ENCODE results near the gene TMED8.
"Not testable (repeated sequence)": the region's sequence is repeated elsewhere in the genome, so short reads cannot be mapped to it uniquely, and the experiment has no call there.

TMED8 gene

DNA sequence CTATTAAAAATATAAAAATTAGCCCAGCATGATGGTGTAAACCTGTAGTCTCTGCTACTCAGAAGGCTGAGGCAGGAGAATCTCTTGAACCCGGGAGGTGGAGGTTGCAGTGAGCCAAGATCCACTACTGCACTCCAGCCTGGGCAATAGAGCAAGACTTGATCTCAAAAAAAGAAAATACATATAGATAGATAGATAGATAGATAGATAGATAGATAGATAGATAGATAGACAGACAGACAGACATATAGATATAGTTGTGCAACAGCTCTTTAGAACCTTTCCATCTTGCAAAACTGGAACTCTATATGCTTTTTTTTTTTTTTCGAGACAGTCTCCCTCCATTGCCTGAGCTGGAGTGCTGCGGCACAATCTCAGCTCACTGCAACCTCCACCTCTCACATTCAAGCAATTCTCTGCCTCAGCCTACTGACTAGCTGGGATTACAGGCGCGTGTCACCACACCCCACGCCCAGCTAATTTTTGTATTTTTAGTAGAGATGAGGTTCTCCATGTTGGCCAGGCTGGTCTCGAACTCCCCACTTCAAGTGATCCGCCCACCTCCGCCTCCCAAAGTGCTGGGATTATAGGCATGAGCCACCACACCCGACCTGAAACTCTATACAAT lies 38.6 kb upstream of the TMED8 start:
- H3K4me3 ChIP-seq (ENCODE audit: low read depth, low read length); H3K4me1 ChIP-seq (ENCODE audit: control insufficient read depth, insufficient read depth, low read length); H3K36me3 ChIP-seq (ENCODE audit: control insufficient read depth in 2 of 2, insufficient read depth in 1 of 2, low read length in 2 of 2); CTCF ChIA-PET; H3K27ac ChIP-seq (ENCODE audit: extremely low read depth, low read depth, low read length); H3K9me3 ChIP-seq (ENCODE audit: control insufficient read depth, insufficient read depth, low read depth, low read length): not testable (repeated sequence)
- POLR2A ChIA-PET, result interaction anchor here (1.0 kb wide), 1 partner anchor 94 kb away, joined by 3 read pairs; no protein-coding TSS in a partner anchor
- TF ChIP-seq ZFHX2 (tag by site-specific recombination; conservative IDR thresholded peaks at IDR 0.05), result 0 out of 2 replicates have a peak, but pooled peaks have one; percentile 16

DNA sequence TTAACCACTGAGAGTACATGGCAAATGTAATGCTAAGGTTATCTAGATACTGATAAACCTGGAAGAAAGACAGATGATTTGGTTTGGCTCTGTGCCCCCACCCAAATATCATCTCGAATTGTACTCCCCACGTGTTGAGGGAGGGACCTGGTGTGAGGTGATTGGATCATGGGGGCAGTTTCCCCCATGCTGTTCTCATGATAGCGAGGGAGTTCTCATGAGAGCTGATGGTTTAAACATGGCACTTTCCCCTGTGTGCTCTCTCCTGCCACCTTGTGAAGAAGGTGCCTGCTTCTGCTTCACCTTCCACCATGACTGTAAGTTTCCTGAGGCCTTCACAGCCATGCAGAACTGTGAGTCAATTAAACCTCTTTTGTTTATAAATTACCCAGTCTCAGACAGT lies 32.2 kb upstream of the TMED8 start:
- Histone ChIP-seq H3K4me1 (ENCODE audit: control insufficient read depth, insufficient read depth, low read length) (no peaks in the 10 kb centered on the region), H3K27ac (ENCODE audit: extremely low read depth, low read depth, low read length) (no peak overlapping the region), H3K4me3 (ENCODE audit: low read depth, low read length) (no peak overlapping the region), H3K9me3 (ENCODE audit: control insufficient read depth, insufficient read depth, low read depth, low read length) (no peaks in the 10 kb centered on the region), H3K36me3 (ENCODE audit: control insufficient read depth in 2 of 2, insufficient read depth in 1 of 2, low read length in 2 of 2) (no peaks in the 10 kb centered on the region)
- ChIA-PET CTCF (interaction anchor here (0.6 to 1.0 kb wide), 3 partner anchors 11 to 256 kb away, joined by 3 to 6 read pairs (median 4); no protein-coding TSS in a partner anchor), POLR2A (no interaction called here)
- peak; percentile 46 for TF ChIP-seq YY2 (tag by site-specific recombination; IDR thresholded peaks at IDR 0.05)
- TF ChIP-seq EGR2 (tag by site-specific recombination; IDR thresholded peaks at IDR 0.05; ENCODE audit: low read depth), result no peak
- no peak for TF ChIP-seq ZNF580 (tag by site-specific recombination; IDR thresholded peaks at IDR 0.05)
- no peak for TF ChIP-seq ZNF792 (tag by site-specific recombination; IDR thresholded peaks at IDR 0.05)

DNA sequence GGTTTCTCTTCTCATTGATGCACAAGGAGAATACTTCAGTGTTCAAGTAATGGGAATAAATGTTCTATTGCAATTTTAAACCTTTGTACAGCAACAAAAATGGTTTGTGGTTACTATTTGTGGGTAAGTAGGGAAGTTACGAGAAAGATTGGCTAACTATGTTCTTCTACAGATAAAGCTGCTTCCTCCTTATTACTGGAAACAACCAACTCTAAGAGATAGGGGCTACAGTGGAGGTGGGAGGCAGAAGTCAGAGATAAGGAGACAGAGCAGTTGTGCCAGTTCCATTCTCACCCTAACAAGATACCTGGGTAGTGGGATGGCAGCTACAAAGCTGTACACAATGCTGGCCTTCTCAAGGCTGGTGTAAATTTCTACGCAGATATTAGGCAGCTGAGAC lies 30.3 kb upstream of the TMED8 start:
- Histone ChIP-seq H3K4me3 (ENCODE audit: low read depth, low read length) (no peak overlapping the region), H3K4me1 (ENCODE audit: control insufficient read depth, insufficient read depth, low read length) (no peaks in the 10 kb centered on the region), H3K27ac (ENCODE audit: extremely low read depth, low read depth, low read length) (no peak overlapping the region), H3K36me3 (ENCODE audit: control insufficient read depth in 2 of 2, insufficient read depth in 1 of 2, low read length in 2 of 2) (no peaks in the 10 kb centered on the region), H3K9me3 (ENCODE audit: control insufficient read depth, insufficient read depth, low read depth, low read length) (no peaks in the 10 kb centered on the region)
- no peak for TF ChIP-seq ZBTB6 (tag by site-specific recombination; IDR thresholded peaks at IDR 0.05)
- CTCF ChIA-PET, result interaction anchor here (0.5 to 1.2 kb wide), 2 partner anchors 14 to 283 kb away, joined by 3 read pairs; no protein-coding TSS in a partner anchor
- POLR2A ChIA-PET, result interaction anchor here (0.7 kb wide), 1 partner anchor 106 kb away, joined by 6 read pairs; no protein-coding TSS in a partner anchor

GRCh38 chr14:77406718-77407117 lies 29.8 kb upstream of the TMED8 start:
- Histone ChIP-seq H3K9me3 (ENCODE audit: control insufficient read depth, insufficient read depth, low read depth, low read length) (no peaks in the 10 kb centered on the region), H3K27ac (ENCODE audit: extremely low read depth, low read depth, low read length) (no peak overlapping the region), H3K4me1 (ENCODE audit: control insufficient read depth, insufficient read depth, low read length) (no peaks in the 10 kb centered on the region), H3K36me3 (ENCODE audit: control insufficient read depth in 2 of 2, insufficient read depth in 1 of 2, low read length in 2 of 2) (no peaks in the 10 kb centered on the region), H3K4me3 (ENCODE audit: low read depth, low read length) (no peak overlapping the region)
- TF ChIP-seq ZFHX2 (tag by site-specific recombination; conservative IDR thresholded peaks at IDR 0.05), result 0 out of 2 replicates have a peak, but pooled peaks have one; percentile 31
- TF ChIP-seq KLF1 (tag by site-specific recombination; IDR thresholded peaks at IDR 0.05), result no peak
- POLR2A ChIA-PET, result no interaction called here
- CTCF ChIA-PET, result no interaction called here

DNA sequence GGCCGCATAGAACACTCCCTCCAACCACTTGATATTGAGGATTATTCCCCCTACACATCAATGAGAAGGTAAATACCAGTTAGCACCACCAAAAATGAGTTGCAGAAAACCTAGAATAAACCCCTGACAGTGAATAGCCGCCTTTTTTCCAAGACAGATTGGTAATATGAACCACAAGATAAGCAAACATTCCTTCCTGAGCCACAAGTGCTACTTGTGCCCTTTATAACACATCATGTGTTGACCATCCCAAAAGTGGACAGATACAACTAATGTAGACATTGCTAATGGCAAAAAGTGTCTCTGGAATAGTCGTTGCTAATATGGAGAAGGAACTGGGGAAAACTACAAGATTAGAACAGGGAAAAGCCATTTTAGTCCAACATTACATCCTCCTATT lies 29.2 kb upstream of the TMED8 start:
- CTCF ChIA-PET, result interaction anchor here (0.6 kb wide), 2 partner anchors 16 to 278 kb away, joined by 3 to 4 read pairs; no protein-coding TSS in a partner anchor
- H3K4me3 ChIP-seq (ENCODE audit: low read depth, low read length), result no peak overlapping the region
- H3K36me3 ChIP-seq (ENCODE audit: control insufficient read depth in 2 of 2, insufficient read depth in 1 of 2, low read length in 2 of 2), result no peaks in the 10 kb centered on the region; a peak in 1 of 3 replicates
- H3K27ac ChIP-seq (ENCODE audit: extremely low read depth, low read depth, low read length), result no peak overlapping the region
- POLR2A ChIA-PET, result no interaction called here
- TF ChIP-seq SALL2 (tag by site-specific recombination; IDR thresholded peaks at IDR 0.05; ENCODE audit: borderline replicate concordance) (no peak), MEIS1 (CRISPR knock-in tag; IDR thresholded peaks at IDR 0.05; ENCODE audit: borderline replicate concordance) (no peak), KLF9 (tag by site-specific recombination; IDR thresholded peaks at IDR 0.05; ENCODE audit: low read depth) (no peak), ZNF362 (tag by site-specific recombination; IDR thresholded peaks at IDR 0.05) (no peak), SCRT1 (tag by site-specific recombination; IDR thresholded peaks at IDR 0.05; ENCODE audit: borderline replicate concordance) (no peak), MZF1 (tag by site-specific recombination; IDR thresholded peaks at IDR 0.05; ENCODE audit: borderline replicate concordance) (no peak), HIC1 (tag by site-specific recombination; IDR thresholded peaks at IDR 0.05) (no peak), ZNF558 (tag by site-specific recombination; IDR thresholded peaks at IDR 0.05) (no peak)
- TF ChIP-seq, protein P1, sequence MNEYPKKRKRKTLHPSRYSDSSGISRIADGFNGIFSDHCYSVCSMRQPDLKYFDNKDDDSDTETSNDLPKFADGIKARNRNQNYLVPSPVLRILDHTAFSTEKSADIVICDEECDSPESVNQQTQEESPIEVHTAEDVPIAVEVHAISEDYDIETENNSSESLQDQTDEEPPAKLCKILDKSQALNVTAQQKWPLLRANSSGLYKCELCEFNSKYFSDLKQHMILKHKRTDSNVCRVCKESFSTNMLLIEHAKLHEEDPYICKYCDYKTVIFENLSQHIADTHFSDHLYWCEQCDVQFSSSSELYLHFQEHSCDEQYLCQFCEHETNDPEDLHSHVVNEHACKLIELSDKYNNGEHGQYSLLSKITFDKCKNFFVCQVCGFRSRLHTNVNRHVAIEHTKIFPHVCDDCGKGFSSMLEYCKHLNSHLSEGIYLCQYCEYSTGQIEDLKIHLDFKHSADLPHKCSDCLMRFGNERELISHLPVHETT (tag by site-specific recombination; IDR thresholded peaks at IDR 0.05), result no peak
- no peaks in the 10 kb centered on the region for H3K9me3 ChIP-seq (ENCODE audit: control insufficient read depth, insufficient read depth, low read depth, low read length)
- no peaks in the 10 kb centered on the region for H3K4me1 ChIP-seq (ENCODE audit: control insufficient read depth, insufficient read depth, low read length)
